ENCODE results near the gene EIF5. TPM values are rescaled to one million over a fixed set of nuclear protein-coding genes. Genes with fewer than 3 reads are reported as not detected.

The EIF5 gene
- total and polyA plus RNA-seq, 3 experiments from 2014 or later, result 312 to 409 (median 394) TPM

GRCh38 chr14:103326078-103326477 lies 8.0 kb upstream of the EIF5 start:
- H3K36me3 ChIP-seq (ENCODE audit: insufficient read depth, low read length), result no peaks in the 10 kb centered on the region
- no peaks in the 10 kb centered on the region for H3K4me1 ChIP-seq (ENCODE audit: insufficient read depth, low read length)
- CTCF ChIA-PET, result interaction anchor here (0.7 kb wide), 1 partner anchor 116 kb away, joined by 3 read pairs; no protein-coding TSS in a partner anchor
- H3K9me3 ChIP-seq (ENCODE audit: low read length), result no peaks in the 10 kb centered on the region
- Mint-ChIP-seq H3K4me1 (peaks cover 0 to 3% (median 0%) of the 10 kb centered on the region in 3 donors), H3K36me3 (no peaks in the 10 kb centered on the region), H3K9me3 (no peaks in the 10 kb centered on the region), H3K27me3 (peaks cover 7 to 23% of the 10 kb centered on the region in 2 donors), H3K4me3 (no peak overlapping the region), H3K27ac (no peak overlapping the region)
- no peak overlapping the region for H3K4me3 ChIP-seq (ENCODE audit: low read length)
- H3K27ac ChIP-seq (ENCODE audit: low read depth, low read length), result no peak overlapping the region
- H3K27me3 ChIP-seq (ENCODE audit: insufficient read depth, low read length, poor library complexity, severe bottlenecking), result no peaks in the 10 kb centered on the region
- no peak for DNase-seq
- POLR2A ChIA-PET, result no interaction called here

- peaks cover 0 to 8% of the 10 kb centered on the region in 2 donors for H3K27me3 Mint-ChIP-seq
- DNase-seq, result no peak
- Histone ChIP-seq H3K4me3 (ENCODE audit: low read length) (no peak overlapping the region), H3K4me1 (ENCODE audit: insufficient read depth, low read length) (peaks cover 10% of the 10 kb centered on the region), H3K9me3 (ENCODE audit: low read length) (no peaks in the 10 kb centered on the region), H3K27me3 (ENCODE audit: insufficient read depth, low read length, poor library complexity, severe bottlenecking) (no peaks in the 10 kb centered on the region), H3K27ac (ENCODE audit: low read depth, low read length) (no peak overlapping the region), H3K36me3 (ENCODE audit: insufficient read depth, low read length) (no peaks in the 10 kb centered on the region)
- H3K27ac Mint-ChIP-seq, result no peak overlapping the region
- peaks cover 0 to 1% (median 0%) of the 10 kb centered on the region in 3 donors for H3K36me3 Mint-ChIP-seq
- no peak overlapping the region for H3K4me3 Mint-ChIP-seq
- H3K4me1 Mint-ChIP-seq, result peaks cover 2 to 9% (median 3%) of the 10 kb centered on the region in 3 donors
- H3K9me3 Mint-ChIP-seq, result peaks cover 0 to 2% (median 0%) of the 10 kb centered on the region in 5 donors
- ChIA-PET CTCF (no interaction called here), POLR2A (no interaction called here)
These were observed 5.1 kb upstream of the EIF5 start for GRCh38 chr14:103328941-103329340.

- no peak overlapping the region for H3K27ac ChIP-seq (ENCODE audit: low read depth, low read length)
- POLR2A ChIA-PET, result no interaction called here
- Mint-ChIP-seq H3K27me3 (peaks cover 0 to 9% of the 10 kb centered on the region in 2 donors), H3K4me1 (peaks cover 2 to 11% (median 3%) of the 10 kb centered on the region in 3 donors), H3K27ac (peak overlapping the region in 1 of 8 donors; percentile 62), H3K9me3 (peaks cover 0 to 3% (median 0%) of the 10 kb centered on the region in 5 donors), H3K36me3 (peaks cover 0 to 4% (median 0%) of the 10 kb centered on the region in 3 donors), H3K4me3 (peak overlapping the region in 2 of 7 donors; percentile 16 to 75)
- no peaks in the 10 kb centered on the region for H3K27me3 ChIP-seq (ENCODE audit: insufficient read depth, low read length, poor library complexity, severe bottlenecking)
- H3K36me3 ChIP-seq (ENCODE audit: insufficient read depth, low read length), result no peaks in the 10 kb centered on the region
- no peak overlapping the region for H3K4me3 ChIP-seq (ENCODE audit: low read length)
- H3K9me3 ChIP-seq (ENCODE audit: low read length), result no peaks in the 10 kb centered on the region
- DNase-seq, result no peak
- CTCF ChIA-PET, result no interaction called here
- peaks cover 10% of the 10 kb centered on the region for H3K4me1 ChIP-seq (ENCODE audit: insufficient read depth, low read length)
These were observed 4.4 kb upstream of the EIF5 start for GRCh38 chr14:103329401-103330347.

GRCh38 chr14:103330536-103330935 lies 3.5 kb upstream of the EIF5 start:
- H3K36me3 ChIP-seq (ENCODE audit: insufficient read depth, low read length), result peaks cover 2% of the 10 kb centered on the region
- H3K27me3 ChIP-seq (ENCODE audit: insufficient read depth, low read length, poor library complexity, severe bottlenecking), result no peaks in the 10 kb centered on the region
- no peak for DNase-seq
- Mint-ChIP-seq H3K27me3 (peaks cover 0 to 8% of the 10 kb centered on the region in 2 donors), H3K9me3 (peaks cover 0 to 3% (median 0%) of the 10 kb centered on the region in 5 donors), H3K36me3 (peaks cover 0 to 11% (median 0%) of the 10 kb centered on the region in 3 donors), H3K4me1 (peaks cover 5 to 18% (median 9%) of the 10 kb centered on the region in 3 donors), H3K27ac (peak overlapping the region in 2 of 8 donors; percentile 59 to 62), H3K4me3 (peak overlapping the region in 2 of 7 donors; percentile 15 to 34)
- ChIA-PET CTCF (no interaction called here), POLR2A (no interaction called here)
- no peaks in the 10 kb centered on the region for H3K9me3 ChIP-seq (ENCODE audit: low read length)
- no peak overlapping the region for H3K4me3 ChIP-seq (ENCODE audit: low read length)
- H3K4me1 ChIP-seq (ENCODE audit: insufficient read depth, low read length), result peaks cover 14% of the 10 kb centered on the region
- H3K27ac ChIP-seq (ENCODE audit: low read depth, low read length), result no peak overlapping the region

GRCh38 chr14:103332143-103332919 lies 1.7 kb upstream of the EIF5 start:
- H3K27me3 ChIP-seq (ENCODE audit: insufficient read depth, low read length, poor library complexity, severe bottlenecking), result no peaks in the 10 kb centered on the region
- CTCF ChIA-PET, result no interaction called here
- peaks cover 20% of the 10 kb centered on the region for H3K36me3 ChIP-seq (ENCODE audit: insufficient read depth, low read length)
- H3K4me3 ChIP-seq (ENCODE audit: low read length), result no peak overlapping the region
- peaks cover 32% of the 10 kb centered on the region for H3K4me1 ChIP-seq (ENCODE audit: insufficient read depth, low read length)
- peaks cover 0 to 3% (median 0%) of the 10 kb centered on the region in 5 donors for H3K9me3 Mint-ChIP-seq
- POLR2A ChIA-PET, result no interaction called here
- peaks cover 0 to 2% of the 10 kb centered on the region in 2 donors for H3K27me3 Mint-ChIP-seq
- H3K27ac Mint-ChIP-seq, result peak overlapping the region in 7 of 8 donors; percentile 13 to 98 (median 70)
- no peaks in the 10 kb centered on the region for H3K9me3 ChIP-seq (ENCODE audit: low read length)
- H3K4me3 Mint-ChIP-seq, result peak overlapping the region; percentile 47 to 98 (median 57)
- no peak for DNase-seq
- H3K36me3 Mint-ChIP-seq, result peaks cover 4 to 29% (median 7%) of the 10 kb centered on the region in 3 donors
- H3K27ac ChIP-seq (ENCODE audit: low read depth, low read length), result peak overlapping the region; percentile 93
- H3K4me1 Mint-ChIP-seq, result peaks cover 21 to 36% (median 25%) of the 10 kb centered on the region in 3 donors

GRCh38 chr14:103334644-103335622 lies 896 bp downstream of the EIF5 start:
- peaks cover 45% of the 10 kb centered on the region for H3K4me1 ChIP-seq (ENCODE audit: insufficient read depth, low read length)
- no peaks in the 10 kb centered on the region for H3K27me3 ChIP-seq (ENCODE audit: insufficient read depth, low read length, poor library complexity, severe bottlenecking)
- peak overlapping the region; percentile 83 for H3K4me3 ChIP-seq (ENCODE audit: low read length)
- peaks cover 46% of the 10 kb centered on the region for H3K36me3 ChIP-seq (ENCODE audit: insufficient read depth, low read length)
- H3K4me1 Mint-ChIP-seq, result peaks cover 30 to 60% (median 43%) of the 10 kb centered on the region in 3 donors
- peak overlapping the region; percentile 78 to 99 (median 95) for H3K27ac Mint-ChIP-seq
- peak overlapping the region; percentile 96 for H3K27ac ChIP-seq (ENCODE audit: low read depth, low read length)
- peaks cover 0 to 4% of the 10 kb centered on the region in 2 donors for H3K27me3 Mint-ChIP-seq
- POLR2A ChIA-PET, result interaction anchor here (0.8 to 3.2 kb wide), 5 partner anchors 10 to 194 kb away, joined by 3 to 25 read pairs (median 8); partner anchors contain the start of genes MARK3 and TRMT61A
- peak; percentile 43 to 84 (median 58) for DNase-seq
- CTCF ChIA-PET, result interaction anchor here (0.8 to 1.5 kb wide), 6 partner anchors 11 to 59 kb away, joined by 3 to 5 read pairs (median 3); no protein-coding TSS in a partner anchor
- H3K4me3 Mint-ChIP-seq, result peak overlapping the region; percentile 95 to 98 (median 95)
- peaks cover 17 to 55% (median 20%) of the 10 kb centered on the region in 3 donors for H3K36me3 Mint-ChIP-seq
- H3K9me3 ChIP-seq (ENCODE audit: low read length), result no peaks in the 10 kb centered on the region
- H3K9me3 Mint-ChIP-seq, result peaks cover 0 to 3% (median 0%) of the 10 kb centered on the region in 5 donors

GRCh38 chr14:103336191-103336590 lies 2.2 kb downstream of the EIF5 start:
- CTCF ChIA-PET, result interaction anchor here (0.8 to 1.5 kb wide), 4 partner anchors 12 to 58 kb away, joined by 3 to 4 read pairs (median 3); no protein-coding TSS in a partner anchor
- no peak for DNase-seq
- H3K4me3 ChIP-seq (ENCODE audit: low read length), result peak overlapping the region; percentile 83
- POLR2A ChIA-PET, result interaction anchor here (2.6 kb wide), 1 partner anchor 8 kb away, joined by 21 read pairs; no protein-coding TSS in a partner anchor
- H3K27me3 ChIP-seq (ENCODE audit: insufficient read depth, low read length, poor library complexity, severe bottlenecking), result no peaks in the 10 kb centered on the region
- H3K27ac ChIP-seq (ENCODE audit: low read depth, low read length), result no peak overlapping the region
- Mint-ChIP-seq H3K4me1 (peaks cover 35 to 71% (median 47%) of the 10 kb centered on the region in 3 donors), H3K27me3 (peaks cover 0 to 4% of the 10 kb centered on the region in 2 donors), H3K27ac (peak overlapping the region; percentile 58 to 99 (median 93)), H3K36me3 (peaks cover 22 to 68% (median 29%) of the 10 kb centered on the region in 3 donors), H3K9me3 (peaks cover 0 to 3% (median 0%) of the 10 kb centered on the region in 5 donors), H3K4me3 (peak overlapping the region; percentile 92 to 98 (median 95))
- H3K4me1 ChIP-seq (ENCODE audit: insufficient read depth, low read length), result peaks cover 45% of the 10 kb centered on the region
- no peaks in the 10 kb centered on the region for H3K9me3 ChIP-seq (ENCODE audit: low read length)
- peaks cover 59% of the 10 kb centered on the region for H3K36me3 ChIP-seq (ENCODE audit: insufficient read depth, low read length)

Measured in CD8-positive, alpha-beta memory T cell (primary cell).